CD4-positive, alpha-beta T cell treated with Interleukin-17A for 1 hour (primary cell): ENCODE measurements around the gene ENTPD5.

Source experiments
- DNase-seq: peaks from one replicate; pipeline ENCODE4 v3.0.0-alpha.2; 2020

Gene ENTPD5, protein sequence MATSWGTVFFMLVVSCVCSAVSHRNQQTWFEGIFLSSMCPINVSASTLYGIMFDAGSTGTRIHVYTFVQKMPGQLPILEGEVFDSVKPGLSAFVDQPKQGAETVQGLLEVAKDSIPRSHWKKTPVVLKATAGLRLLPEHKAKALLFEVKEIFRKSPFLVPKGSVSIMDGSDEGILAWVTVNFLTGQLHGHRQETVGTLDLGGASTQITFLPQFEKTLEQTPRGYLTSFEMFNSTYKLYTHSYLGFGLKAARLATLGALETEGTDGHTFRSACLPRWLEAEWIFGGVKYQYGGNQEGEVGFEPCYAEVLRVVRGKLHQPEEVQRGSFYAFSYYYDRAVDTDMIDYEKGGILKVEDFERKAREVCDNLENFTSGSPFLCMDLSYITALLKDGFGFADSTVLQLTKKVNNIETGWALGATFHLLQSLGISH

DNA sequence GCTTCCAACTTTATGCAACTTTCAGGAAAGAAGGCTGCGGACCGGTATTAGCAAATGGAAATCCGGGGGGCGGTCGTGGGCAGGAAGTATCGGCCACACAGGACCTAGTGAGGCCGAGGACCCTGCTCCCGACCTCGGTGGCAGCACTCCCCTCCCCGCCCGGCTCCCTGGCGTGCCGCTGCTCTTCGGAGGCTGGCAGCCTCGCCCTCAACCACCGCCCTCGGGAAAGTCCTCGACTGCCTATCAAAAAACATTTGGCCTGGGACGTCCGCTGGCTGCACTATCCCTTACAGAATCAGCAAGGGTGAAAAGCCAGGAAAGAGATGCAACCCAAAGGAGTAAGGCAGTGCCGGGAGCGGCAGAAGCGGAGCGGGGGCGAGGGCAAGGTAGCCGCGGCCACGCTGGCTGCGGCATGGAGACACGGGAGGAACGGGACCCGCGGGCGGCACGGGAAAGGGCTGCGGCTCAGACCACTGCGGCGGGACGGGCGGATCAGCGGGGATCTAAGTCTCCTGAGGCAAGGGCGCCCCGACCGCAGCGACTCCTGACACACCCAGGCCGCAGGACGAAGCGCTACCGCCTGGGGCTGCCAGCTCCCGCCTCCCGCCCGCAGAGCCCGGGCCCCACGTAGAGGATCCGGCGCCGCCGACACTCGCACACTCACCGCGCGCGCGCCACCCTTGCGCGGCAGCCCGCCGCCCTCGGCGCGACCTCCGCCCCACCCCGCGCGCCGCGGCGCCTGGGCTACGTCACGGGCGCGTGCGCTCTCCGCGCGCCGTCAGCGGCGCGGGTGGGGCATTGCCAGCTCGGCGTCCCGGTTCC, at the start of gene ENTPD5, which contains the start of gene BBOF1:
Gene ENTPD5, minus strand, starts transcription at position 703 of the 822 bp plus-strand sequence. CDS start 31,186 bp downstream, outside the sequence.
Gene BBOF1, plus strand, starts transcription at position 764 of the 822 bp plus-strand sequence. CDS start 130 bp downstream, outside the sequence.
- DNase-seq = peak; percentile 88

GRCh38 chr14:74065746-74066575, 46.9 kb upstream of the ENTPD5 start:
- no peak for DNase-seq

DNA sequence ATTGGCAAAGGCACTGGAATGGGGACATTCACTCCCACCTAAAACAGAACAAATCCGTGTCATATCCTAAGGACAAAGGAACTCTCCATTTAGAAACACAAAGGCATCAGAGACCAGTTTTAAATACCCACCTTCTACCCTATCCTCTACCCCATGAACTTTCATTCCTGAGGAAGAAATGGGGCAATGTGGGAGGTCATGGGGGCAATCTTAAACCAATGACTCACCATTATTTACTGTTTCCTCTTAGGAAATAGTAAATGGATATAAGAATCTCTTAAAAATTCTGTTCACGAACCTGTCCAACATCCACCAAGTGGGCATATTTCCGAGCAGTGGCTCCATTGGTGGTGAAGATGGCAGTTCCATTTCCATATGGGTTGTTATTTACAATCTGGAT, 45.8 kb upstream of the ENTPD5 start:
- DNase-seq = no peak

DNA sequence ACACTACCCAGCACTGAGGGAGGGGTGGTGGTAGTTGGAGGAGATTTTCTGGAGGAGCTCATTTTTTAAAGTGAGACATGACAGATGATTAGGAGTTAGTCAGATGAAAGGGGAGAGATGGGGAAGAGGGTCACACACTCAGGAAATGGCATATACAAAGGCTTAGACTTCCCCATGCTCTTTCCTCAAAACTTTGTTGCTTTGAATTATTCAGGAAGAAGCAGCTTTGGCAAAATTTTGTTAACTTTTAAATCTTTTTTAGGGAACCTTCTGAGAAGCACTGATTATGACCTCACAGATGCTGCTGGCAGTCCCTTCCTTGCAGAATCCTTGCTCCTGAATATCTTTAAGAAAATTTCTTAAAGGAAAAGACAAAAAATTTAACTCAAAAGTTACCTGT, 45.3 kb upstream of the ENTPD5 start:
- no peak for DNase-seq

GRCh38 chr14:74062809-74063150, 43.7 kb upstream of the ENTPD5 start:
- DNase-seq = no peak

DNA sequence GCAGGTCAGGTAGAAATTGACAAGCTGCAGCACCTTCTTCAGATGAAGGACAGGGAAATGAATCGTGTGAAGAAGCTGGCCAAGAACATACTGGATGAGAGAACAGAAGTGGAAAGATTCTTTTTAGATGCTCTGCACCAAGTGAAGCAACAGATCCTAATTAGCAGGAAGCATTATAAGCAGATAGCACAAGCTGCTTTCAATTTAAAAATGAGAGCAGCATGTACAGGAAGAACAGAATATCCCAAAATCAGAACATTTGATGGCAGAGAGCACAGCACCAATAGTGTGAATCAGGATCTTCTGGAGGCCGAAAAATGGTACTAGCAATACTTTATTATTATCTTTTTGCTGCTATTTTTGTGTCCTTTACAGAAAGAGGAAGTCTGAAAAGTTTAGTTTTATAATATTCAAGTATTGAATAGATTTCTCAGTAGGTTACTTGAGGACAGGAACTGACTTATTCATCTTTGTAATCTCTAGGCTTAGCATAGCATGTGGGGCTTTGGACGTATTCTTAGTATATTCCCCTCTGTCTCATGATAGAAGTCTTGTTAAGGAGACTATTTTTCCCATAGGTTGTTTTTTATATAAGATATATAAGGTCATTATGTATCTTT, 30.9 kb upstream of the ENTPD5 start:
- no peak for DNase-seq

DNA sequence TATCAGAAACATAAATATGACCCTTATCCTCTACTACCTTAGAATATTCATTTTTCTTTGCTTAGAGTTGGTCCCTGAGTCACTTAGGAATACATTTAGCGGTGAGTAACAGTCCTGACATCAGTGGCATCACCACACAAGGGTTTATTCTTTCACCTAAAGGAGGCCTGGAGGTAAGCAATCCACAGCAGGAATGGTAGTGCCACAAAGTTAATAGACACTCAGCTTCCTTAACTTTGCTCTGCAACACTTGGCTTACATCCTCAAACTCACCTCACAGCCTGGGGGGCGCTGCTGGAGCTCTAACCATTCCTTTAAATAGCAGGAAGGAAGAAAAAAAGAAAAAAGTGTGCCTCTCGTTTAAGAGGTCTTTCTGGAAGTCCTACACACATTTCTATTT, 29.2 kb upstream of the ENTPD5 start:
- DNase-seq = no peak

GRCh38 chr14:74045522-74045921, 26.4 kb upstream of the ENTPD5 start:
- no peak for DNase-seq

DNA sequence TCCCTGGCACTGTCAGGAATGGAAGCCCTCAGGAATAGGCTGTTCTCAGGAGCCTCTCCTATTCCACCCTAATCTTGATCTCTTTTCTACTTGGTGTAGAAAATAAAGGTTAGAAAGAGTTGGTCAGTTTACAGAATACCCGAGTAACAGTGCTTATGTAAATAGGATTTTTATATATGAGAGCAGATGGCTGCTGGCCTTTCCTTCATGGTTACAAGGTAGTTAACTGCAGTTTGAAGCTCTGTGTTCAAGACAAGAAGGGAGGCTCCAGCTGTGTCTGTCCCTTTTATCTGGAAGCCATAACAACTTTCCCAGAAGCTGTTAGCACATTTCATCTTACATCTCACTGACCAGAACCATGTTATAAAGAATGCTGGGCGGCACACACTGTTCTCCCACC, 23.2 kb upstream of the ENTPD5 start:
- no peak for DNase-seq

GRCh38 chr14:74038020-74038859, 19.2 kb upstream of the ENTPD5 start:
- peak; percentile 75 for DNase-seq

- no peak for DNase-seq
These were observed 16.5 kb upstream of the ENTPD5 start for GRCh38 chr14:74035556-74035955.

DNA sequence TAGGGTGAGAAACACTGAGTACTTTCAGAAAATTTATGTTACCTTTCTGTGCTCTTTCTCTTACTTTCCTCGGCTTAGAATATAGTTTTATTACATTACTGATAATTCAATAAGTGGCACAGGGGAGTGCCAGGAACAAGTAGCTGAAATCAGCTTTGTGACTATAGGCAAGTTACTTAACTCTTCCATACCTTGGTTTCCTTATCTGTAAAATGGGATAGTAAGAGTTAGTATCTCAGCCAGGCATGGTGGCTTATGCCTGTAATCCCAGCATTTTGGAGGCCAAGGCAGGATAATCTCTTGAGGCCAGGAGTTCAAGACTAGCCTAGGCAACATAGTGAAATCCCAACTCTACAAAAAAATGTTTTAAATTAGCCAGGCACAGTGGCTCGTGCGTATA, 15.5 kb upstream of the ENTPD5 start:
- no peak for DNase-seq

- DNase-seq = no peak
These were observed 10.0 kb upstream of the ENTPD5 start for GRCh38 chr14:74029136-74029535.

DNA sequence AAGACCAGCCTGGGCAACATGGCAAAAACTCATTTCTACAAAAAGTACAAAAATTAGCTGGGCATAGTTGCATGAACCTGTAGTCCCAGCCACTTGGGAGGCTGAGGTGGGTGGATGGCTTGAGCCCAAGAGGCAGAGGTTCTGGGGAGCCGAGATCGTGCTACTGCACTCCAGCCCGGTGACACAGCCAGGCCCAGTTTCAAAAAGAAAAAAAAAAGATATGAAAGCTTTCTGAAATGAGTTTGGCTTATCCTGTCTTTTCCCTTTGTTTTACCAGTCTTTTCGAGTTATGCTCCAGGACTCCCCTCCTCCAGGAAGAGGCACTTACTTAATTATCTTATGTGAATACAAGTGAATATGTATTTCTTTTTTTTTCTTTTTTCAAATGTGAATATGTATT, 3.3 kb upstream of the ENTPD5 start:
- no peak for DNase-seq

GRCh38 chr14:74019408-74020137, 485 bp upstream of the ENTPD5 start:
- DNase-seq = no peak

GRCh38 chr14:74018174-74018585, 908 bp downstream of the ENTPD5 start:
- peak; percentile 30 for DNase-seq

DNA sequence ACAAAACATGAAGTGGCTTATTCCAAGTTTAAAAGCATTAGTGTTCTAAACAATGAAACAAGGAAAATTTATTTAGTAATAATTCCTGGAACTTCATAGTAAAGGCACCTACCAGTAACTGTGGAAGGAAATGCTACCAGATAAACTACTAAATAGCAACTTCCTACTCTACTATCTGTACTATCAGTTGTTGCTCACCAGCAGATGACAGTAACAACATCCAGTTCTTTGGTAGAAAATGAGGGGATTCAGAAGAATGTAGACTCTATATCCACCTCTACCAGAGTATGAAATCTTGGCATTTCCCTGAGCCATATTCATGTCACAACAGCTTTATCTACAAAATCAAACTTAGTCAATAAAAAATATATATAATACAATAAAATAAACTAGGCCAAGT, 3.1 kb downstream of the ENTPD5 start:
- no peak for DNase-seq

DNA sequence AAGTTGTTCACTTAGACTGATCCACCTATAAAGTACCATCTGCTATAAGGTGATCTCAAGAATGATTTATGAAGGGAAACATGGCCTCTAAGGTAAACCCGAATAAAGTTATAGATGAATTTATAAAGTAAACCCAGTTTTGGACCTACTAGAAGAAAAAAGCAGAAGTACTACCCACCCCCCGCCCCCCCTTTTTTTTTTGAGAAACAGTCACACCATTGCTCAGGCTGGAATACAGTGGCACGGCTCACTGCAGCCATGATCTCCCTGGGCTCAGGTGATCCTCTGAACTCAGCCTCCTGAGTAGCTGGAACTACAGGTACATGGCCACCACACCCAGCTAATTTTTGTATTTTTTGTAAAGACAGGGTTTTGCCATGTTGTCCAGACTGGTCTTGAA, 3.9 kb downstream of the ENTPD5 start:
- no peak for DNase-seq

- no peak for DNase-seq
These were observed 4.8 kb downstream of the ENTPD5 start for GRCh38 chr14:74014299-74014698.

DNA sequence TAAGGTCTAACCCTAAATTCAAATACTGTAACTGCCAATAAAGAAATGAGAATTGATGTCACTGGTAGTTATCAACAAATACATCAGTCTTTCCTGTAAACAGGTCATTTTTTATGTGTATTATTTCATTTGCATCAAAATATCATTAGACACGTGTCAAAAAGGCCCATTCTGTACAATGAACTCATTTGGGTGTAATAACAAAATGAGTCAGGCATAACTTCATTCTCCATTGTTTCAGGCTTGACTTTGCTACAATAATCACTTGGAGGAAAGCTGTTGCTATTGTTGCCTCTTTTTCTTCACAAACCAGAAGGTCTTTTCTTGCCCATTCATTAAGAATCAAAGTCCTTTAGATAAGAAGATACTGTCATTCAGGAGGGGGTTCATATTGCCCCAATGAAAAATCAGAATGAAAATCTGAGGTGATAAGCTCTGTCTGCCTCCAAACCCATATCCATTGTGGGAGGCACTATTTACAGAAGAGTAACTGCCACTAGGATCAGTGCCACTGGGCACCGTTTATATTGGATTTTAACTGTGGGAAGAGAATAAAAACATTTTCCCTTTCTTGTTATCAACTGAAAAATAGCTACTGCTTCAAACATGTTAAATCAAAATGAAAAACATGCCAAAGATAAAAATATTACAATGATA, 10.1 kb downstream of the ENTPD5 start:
- no peak for DNase-seq
